ENCODE measurements around the gene DICER1. TPM values are rescaled to one million over a fixed set of nuclear protein-coding genes. Genes with fewer than 3 reads are reported as not detected.

The DICER1 gene
- total RNA-seq, 4 donors from 2014 or later: 38.3 to 124 (median 54.4) TPM

DNA sequence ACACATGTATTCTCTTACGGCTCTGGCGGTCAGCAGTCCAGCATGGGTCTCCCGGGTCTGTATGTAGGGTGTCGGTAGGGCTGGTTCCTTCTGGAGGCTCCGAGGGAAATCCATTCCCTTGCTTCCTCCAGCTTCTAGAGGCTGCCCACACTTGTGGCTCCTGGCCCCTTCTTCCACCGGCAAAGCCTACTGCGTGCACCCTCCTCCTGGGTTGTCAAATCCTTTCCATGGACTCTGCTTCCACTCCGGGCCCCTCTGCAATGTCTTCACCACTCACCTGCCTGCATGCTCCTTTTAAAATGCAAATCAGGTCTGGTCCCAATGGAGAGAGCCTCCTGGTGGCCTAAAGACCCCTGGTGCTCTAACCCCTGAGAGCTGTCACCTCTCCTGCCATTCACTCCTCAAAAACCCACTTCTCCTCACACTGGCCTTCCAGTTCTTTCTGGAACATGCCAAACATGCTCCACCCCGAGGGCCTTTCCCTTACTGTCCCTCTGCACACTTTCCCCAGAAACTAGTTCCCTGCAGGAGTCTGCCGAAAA, 108.5 kb downstream of the DICER1 start:
- Histone ChIP-seq H3K27ac (no peak overlapping the region), H3K4me1 (no peaks in the 10 kb centered on the region), H3K27me3 (peaks cover 17% of the 10 kb centered on the region), H3K36me3 (no peaks in the 10 kb centered on the region), H3K4me3 (no peak overlapping the region), H3K9me3 (no peaks in the 10 kb centered on the region)
- WGBS: 88% methylated on average over 10 of the region's 10 CpGs
- peak; percentile 12 to 33 for DNase-seq (ENCODE audit: low spot score in 2 of 2)
- no peak for TF ChIP-seq EP300 (IDR thresholded peaks at IDR 0.05)
- TF ChIP-seq, protein P1, sequence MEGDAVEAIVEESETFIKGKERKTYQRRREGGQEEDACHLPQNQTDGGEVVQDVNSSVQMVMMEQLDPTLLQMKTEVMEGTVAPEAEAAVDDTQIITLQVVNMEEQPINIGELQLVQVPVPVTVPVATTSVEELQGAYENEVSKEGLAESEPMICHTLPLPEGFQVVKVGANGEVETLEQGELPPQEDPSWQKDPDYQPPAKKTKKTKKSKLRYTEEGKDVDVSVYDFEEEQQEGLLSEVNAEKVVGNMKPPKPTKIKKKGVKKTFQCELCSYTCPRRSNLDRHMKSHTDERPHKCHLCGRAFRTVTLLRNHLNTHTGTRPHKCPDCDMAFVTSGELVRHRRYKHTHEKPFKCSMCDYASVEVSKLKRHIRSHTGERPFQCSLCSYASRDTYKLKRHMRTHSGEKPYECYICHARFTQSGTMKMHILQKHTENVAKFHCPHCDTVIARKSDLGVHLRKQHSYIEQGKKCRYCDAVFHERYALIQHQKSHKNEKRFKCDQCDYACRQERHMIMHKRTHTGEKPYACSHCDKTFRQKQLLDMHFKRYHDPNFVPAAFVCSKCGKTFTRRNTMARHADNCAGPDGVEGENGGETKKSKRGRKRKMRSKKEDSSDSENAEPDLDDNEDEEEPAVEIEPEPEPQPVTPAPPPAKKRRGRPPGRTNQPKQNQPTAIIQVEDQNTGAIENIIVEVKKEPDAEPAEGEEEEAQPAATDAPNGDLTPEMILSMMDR (IDR thresholded peaks at IDR 0.05): no peak
- no peak for TF ChIP-seq POLR2AphosphoS5 (IDR thresholded peaks at IDR 0.05)
- TF ChIP-seq POLR2A (IDR thresholded peaks at IDR 0.05): no peak

DNA sequence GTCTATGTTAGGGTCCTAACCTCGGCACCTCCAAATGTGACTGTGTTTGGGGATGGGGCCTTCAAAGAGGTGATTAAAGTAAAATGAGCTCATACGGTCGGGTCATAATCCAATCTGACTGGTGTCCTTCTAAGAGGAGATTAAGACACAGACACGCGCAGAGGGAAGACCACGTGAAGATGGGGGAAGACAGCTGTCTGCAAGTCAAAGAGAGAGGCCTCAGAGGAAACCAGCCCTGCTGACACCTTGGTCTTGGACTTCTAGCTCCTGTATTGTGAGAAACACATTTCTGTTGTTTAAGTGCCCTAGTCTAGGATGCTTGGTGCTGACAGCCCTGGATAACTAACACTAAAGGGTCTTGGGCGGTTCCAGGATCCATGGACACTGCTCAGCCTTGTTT, 109.6 kb downstream of the DICER1 start:
- H3K36me3 ChIP-seq: no peaks in the 10 kb centered on the region
- WGBS: 93% methylated on average over 7 of the region's 7 CpGs
- no peak overlapping the region for H3K4me3 ChIP-seq
- no peaks in the 10 kb centered on the region for H3K9me3 ChIP-seq
- TF ChIP-seq, protein P1 (IDR thresholded peaks at IDR 0.05): no peak
- no peak for TF ChIP-seq POLR2A (IDR thresholded peaks at IDR 0.05)
- TF ChIP-seq EP300 (IDR thresholded peaks at IDR 0.05): no peak
- TF ChIP-seq POLR2AphosphoS5 (IDR thresholded peaks at IDR 0.05): no peak
- H3K4me1 ChIP-seq: no peaks in the 10 kb centered on the region
- DNase-seq (ENCODE audit: low spot score in 2 of 2): peak in 1 of 2 donors; percentile 35
- no peak overlapping the region for H3K27ac ChIP-seq
- peaks cover 17% of the 10 kb centered on the region for H3K27me3 ChIP-seq

DNA sequence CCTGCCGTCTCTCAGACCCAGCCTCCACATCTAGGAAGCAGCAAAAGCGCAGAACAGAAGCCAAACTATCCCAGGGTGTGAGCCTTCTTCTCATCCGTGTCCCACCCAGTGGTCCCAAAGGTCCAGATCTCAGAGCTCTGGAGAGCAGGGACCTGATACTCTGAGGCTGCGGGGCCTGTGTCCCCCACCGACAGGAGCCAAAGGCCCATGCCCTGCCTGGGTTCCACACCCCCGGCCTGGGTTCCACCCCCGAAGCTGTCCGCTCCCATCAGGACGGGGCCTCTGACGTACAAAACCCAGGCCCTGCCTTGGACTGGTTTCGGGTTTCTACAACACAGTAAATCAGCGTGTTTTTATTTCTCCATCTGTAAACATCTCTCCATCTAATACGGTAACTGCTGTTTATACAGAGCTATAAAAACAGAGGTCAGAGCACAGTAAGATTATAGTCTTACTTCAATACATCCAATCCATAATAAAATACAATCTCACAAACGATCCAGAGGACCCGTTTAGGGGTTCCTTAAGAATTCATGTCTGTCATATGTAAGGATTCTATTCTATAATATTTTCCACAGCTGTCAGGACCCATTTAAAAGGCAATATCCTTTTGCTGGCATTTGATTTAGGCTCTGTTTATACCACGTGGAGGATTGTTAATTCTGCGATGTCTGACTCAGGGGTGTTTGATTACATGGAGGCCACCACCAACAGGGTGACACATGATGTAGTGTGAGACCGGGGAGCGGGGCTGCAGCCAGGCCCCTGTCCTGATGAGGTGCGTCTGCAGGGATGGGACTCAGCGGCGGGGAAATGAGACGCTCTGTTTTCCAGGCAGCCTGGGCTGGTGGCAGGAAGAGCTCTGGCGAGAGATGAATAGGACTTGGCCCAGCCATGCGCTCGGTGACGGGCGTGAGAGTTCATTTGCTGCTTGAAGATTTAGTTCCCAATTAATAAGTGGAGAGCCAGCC, 110.3 kb downstream of the DICER1 start:
- 88% methylated on average over 28 of the region's 28 CpGs for WGBS
- Histone ChIP-seq H3K9me3 (no peaks in the 10 kb centered on the region), H3K27ac (no peak overlapping the region), H3K4me3 (no peak overlapping the region), H3K36me3 (no peaks in the 10 kb centered on the region), H3K27me3 (peaks cover 17% of the 10 kb centered on the region), H3K4me1 (no peaks in the 10 kb centered on the region)
- TF ChIP-seq POLR2A (IDR thresholded peaks at IDR 0.05) (no peak), EP300 (IDR thresholded peaks at IDR 0.05) (no peak), POLR2AphosphoS5 (IDR thresholded peaks at IDR 0.05) (no peak)
- TF ChIP-seq, protein P1 (IDR thresholded peaks at IDR 0.05): no peak
- peak; percentile 49 to 61 for DNase-seq (ENCODE audit: low spot score in 2 of 2)

DNA sequence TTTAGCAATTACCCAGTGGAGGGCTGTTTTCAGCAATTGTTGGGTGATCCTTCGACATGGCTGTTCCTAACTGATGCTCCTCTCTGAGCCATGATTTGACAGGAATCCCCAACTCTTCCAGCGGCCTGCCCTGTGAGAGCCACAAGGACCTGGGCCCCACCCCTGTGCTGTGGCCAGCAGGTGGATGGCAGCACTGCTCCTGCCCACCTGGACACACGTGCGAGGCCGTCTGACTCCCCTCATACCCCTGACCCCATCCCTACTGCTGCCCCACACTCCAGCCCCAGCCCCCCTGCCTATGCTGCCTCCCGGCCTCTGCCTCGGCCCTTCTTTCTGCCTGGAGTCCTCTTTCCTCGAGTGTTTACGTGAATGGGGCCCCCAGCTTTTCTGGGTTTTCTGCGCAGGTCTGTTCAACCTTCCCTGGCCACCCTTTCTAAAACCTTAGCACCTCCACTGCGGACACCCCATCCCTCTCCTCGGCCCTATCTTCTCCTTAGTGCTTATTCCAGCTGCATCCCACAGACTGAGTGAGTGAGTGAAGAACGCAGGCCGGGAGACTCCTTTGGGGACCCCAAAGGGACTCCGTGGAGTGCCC, 111.4 kb downstream of the DICER1 start:
- DNase-seq (ENCODE audit: low spot score in 2 of 2): peak in 1 of 2 donors; percentile 67
- Histone ChIP-seq H3K27ac (no peak overlapping the region), H3K27me3 (peaks cover 17% of the 10 kb centered on the region), H3K9me3 (no peaks in the 10 kb centered on the region), H3K4me3 (no peak overlapping the region), H3K36me3 (no peaks in the 10 kb centered on the region), H3K4me1 (no peaks in the 10 kb centered on the region)
- TF ChIP-seq EP300 (IDR thresholded peaks at IDR 0.05) (no peak), POLR2AphosphoS5 (IDR thresholded peaks at IDR 0.05) (no peak), POLR2A (IDR thresholded peaks at IDR 0.05) (no peak)
- TF ChIP-seq, protein P1 (IDR thresholded peaks at IDR 0.05): no peak
- 87% methylated on average over 14 of the region's 15 CpGs for WGBS
